Sigmoid colon (tissue), 7 donors: ENCODE data around the gene RNF212. TPM values are rescaled to one million over a fixed set of nuclear protein-coding genes. Genes with fewer than 3 reads are reported as not detected.
"Not testable (repeated sequence)": the region's sequence is repeated elsewhere in the genome, so short reads cannot be mapped to it uniquely, and the experiment has no call there.

Experiments
- DNase-seq: peaks from one replicate; pipeline ENCODE4 v3.0.0-alpha.2; 2019
- H3K27ac ChIP-seq, 4 donors: fragments of 200-600 bp; sonication (generic); one replicate each; pipeline ENCODE4 v1.5.1; 2016 to 2019; ENCODE audit warnings: mild to moderate bottlenecking in 1 of 4
- H3K27me3 ChIP-seq, 3 donors: fragments of 200-600 bp; sonication (generic); one replicate each; pipeline ENCODE4 v1.5.1; 2019; ENCODE audit warnings: mild to moderate bottlenecking in 1 of 3
- H3K36me3 ChIP-seq, 4 donors: fragments of 200-600 bp; sonication (generic); one replicate each; pipeline ENCODE4 v1.5.1; 2016 to 2019
- H3K4me1 ChIP-seq, 4 donors: fragments of 200-600 bp; sonication (generic); one replicate each; pipeline ENCODE4 v1.5.1; 2017 to 2019
- H3K4me3 ChIP-seq, 4 donors: fragments of 200-600 bp; sonication (generic); one replicate each; pipeline ENCODE4 v1.5.1; 2017 to 2019; ENCODE audit warnings: mild to moderate bottlenecking in 2 of 4, moderate library complexity in 1 of 4
- H3K9me3 ChIP-seq, 4 donors: fragments of 200-600 bp in 3 of 4; sonication (generic) in 3 of 4; one replicate each; pipeline versions ENCODE4 v1.5.1 to v1.6.1; 2013 to 2019
- EP300 ChIP-seq, 4 donors: sonication (generic); formaldehyde crosslinking; IDR thresholded peaks; one replicate each; pipeline ENCODE4 v1.6.1; 2017; ENCODE audit warnings: antibody characterized with exemption in 4 of 4
- POLR2A ChIP-seq, 2 donors: fragments of 450-650 bp; IDR thresholded peaks; one replicate each; pipeline ENCODE4 v1.6.1; 2016; ENCODE audit warnings: antibody characterized with exemption in 2 of 2, mild to moderate bottlenecking in 2 of 2, moderate library complexity in 2 of 2
- POLR2AphosphoS5 ChIP-seq, 4 donors: sonication (generic); formaldehyde crosslinking; IDR thresholded peaks; one replicate each; pipeline ENCODE4 v1.6.1; 2017; ENCODE audit warnings: antibody characterized with exemption in 4 of 4
- WGBS, 2 donors: extraction: QIAGEN DNeasy Blood & Tissue Kit; methylation state at CpG; one replicate each; pipeline ENCODE4 v1.1.7; 2013; 5-methylcytosine and 5-hydroxymethylcytosine counted together
- intact Hi-C: fragments of 100-400 bp; cut with DNase I; formaldehyde crosslinking; loops from one replicate; pipeline ENCODE4 v1.15.1; 2023
- polyA plus RNA-seq, 3 donors: library from polyadenylated mRNA; stranded (reverse); fragments of 200-250 nt; gene quantifications; one replicate each; pipeline ENCODE4 v1.2.3, GENCODE V29; 2013
- total RNA-seq, 4 donors: library from RNA; depleted of rRNA; stranded (reverse); fragments of >200 nt; gene quantifications; one replicate each; pipeline ENCODE4 v1.1.0, GENCODE V29; 2016
- TF ChIP-seq, protein P1 (sequence below), 4 experiments: fragments of 450-650 bp in 3 of 4; fragments of 200-600 bp in 1 of 4; IDR thresholded peaks; one replicate each; pipeline ENCODE4 v1.5.1; 2016 to 2019; ENCODE audit warnings: antibody characterized with exemption in 4 of 4, mild to moderate bottlenecking in 3 of 4, moderate library complexity in 2 of 4
- donor health status: healthy with polysubstance abuse.
- donor health status: Bipolar disorder and iron deficiency.
- donor health status: healthy.

The RNF212 gene
- total and polyA plus RNA-seq, 7 donors: 0.60 to 12.8 (median 4.0) TPM; not detected in 1

DNA sequence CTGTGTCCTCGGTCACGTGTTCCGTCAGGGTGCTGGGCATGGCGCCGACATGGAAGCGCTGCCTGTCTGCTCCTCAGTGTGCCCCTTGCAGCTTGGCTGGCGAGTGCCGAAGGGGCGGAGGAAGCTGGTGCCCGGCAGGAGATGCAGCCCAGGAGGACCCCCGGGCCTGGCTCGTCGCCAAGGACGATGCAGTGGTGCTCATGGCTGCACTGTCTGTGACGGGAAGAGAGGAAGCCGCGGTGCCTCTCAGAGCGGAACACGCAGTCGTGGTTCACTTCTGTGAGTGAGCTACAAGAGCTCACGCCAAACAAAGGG lies 63.8 kb downstream of the RNF212 start:
- no peak overlapping the region for H3K27ac ChIP-seq
- DNase-seq: peak; percentile 58
- no peaks in the 10 kb centered on the region for H3K9me3 ChIP-seq
- H3K4me3 ChIP-seq: no peak overlapping the region
- TF ChIP-seq POLR2AphosphoS5 (IDR thresholded peaks at IDR 0.05) (no peak), POLR2A (IDR thresholded peaks at IDR 0.05) (no peak), EP300 (IDR thresholded peaks at IDR 0.05) (no peak)
- TF ChIP-seq, protein P1, sequence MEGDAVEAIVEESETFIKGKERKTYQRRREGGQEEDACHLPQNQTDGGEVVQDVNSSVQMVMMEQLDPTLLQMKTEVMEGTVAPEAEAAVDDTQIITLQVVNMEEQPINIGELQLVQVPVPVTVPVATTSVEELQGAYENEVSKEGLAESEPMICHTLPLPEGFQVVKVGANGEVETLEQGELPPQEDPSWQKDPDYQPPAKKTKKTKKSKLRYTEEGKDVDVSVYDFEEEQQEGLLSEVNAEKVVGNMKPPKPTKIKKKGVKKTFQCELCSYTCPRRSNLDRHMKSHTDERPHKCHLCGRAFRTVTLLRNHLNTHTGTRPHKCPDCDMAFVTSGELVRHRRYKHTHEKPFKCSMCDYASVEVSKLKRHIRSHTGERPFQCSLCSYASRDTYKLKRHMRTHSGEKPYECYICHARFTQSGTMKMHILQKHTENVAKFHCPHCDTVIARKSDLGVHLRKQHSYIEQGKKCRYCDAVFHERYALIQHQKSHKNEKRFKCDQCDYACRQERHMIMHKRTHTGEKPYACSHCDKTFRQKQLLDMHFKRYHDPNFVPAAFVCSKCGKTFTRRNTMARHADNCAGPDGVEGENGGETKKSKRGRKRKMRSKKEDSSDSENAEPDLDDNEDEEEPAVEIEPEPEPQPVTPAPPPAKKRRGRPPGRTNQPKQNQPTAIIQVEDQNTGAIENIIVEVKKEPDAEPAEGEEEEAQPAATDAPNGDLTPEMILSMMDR (IDR thresholded peaks at IDR 0.05): no peak
- H3K36me3 ChIP-seq: no peaks in the 10 kb centered on the region
- H3K4me1 ChIP-seq: peaks cover 0 to 29% (median 20%) of the 10 kb centered on the region in 4 donors
- peaks cover 12 to 85% (median 53%) of the 10 kb centered on the region in 3 donors for H3K27me3 ChIP-seq
- WGBS, 2 donors: 87 to 89% methylated on average over 21 of the region's 21 CpGs
- intact Hi-C loops: no loop called here

DNA sequence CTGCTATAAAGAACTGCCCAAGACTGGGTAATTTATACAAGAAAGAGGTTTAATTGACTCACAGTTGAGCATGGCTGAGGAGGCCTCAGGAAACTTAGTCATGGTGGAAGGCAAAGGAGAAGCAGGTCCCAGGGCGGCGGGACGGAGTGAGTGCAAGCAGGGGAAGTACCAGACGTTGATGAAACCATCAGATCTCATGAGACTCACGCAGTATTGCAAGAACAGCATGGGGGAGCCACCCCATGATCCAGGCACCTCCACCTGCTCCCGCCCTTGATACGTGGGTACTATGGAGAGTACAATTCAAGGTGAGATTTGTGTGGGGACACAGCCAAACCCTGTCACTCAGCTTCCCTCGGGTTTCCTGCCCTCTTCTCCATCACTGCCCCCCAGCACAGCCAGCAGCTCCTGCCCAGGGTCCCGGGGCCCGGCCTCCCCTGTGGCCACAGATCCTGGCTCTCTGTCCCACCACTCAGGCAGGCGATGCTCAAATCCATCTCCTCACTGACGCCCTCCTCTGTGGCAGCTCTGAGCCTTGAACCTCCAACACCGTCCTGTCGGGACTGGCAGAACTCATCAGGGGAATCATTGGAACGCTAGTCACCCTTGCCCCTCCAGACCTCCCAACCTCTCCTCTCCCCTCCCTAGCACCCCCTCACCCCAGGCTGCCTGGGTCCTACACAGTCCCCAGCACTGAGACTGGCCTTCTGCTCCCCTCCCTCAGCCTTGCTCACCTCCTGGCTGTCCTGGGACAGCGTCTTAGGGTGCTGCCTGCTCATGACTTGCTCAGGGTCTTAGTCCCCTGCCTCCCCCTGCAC lies 64.4 kb downstream of the RNF212 start:
- TF ChIP-seq, protein P1 (IDR thresholded peaks at IDR 0.05): no peak
- no peak for TF ChIP-seq POLR2AphosphoS5 (IDR thresholded peaks at IDR 0.05)
- TF ChIP-seq EP300 (IDR thresholded peaks at IDR 0.05): no peak
- TF ChIP-seq POLR2A (IDR thresholded peaks at IDR 0.05): no peak
- H3K4me1 ChIP-seq: peaks cover 2 to 30% (median 25%) of the 10 kb centered on the region in 4 donors
- H3K27me3 ChIP-seq: peaks cover 14 to 88% (median 57%) of the 10 kb centered on the region in 3 donors
- no peak overlapping the region for H3K4me3 ChIP-seq
- no peak overlapping the region for H3K27ac ChIP-seq
- no peaks in the 10 kb centered on the region for H3K9me3 ChIP-seq
- intact Hi-C loops: no loop called here
- 83 to 88% methylated on average over 16 of the region's 16 CpGs for WGBS, 2 donors
- H3K36me3 ChIP-seq: no peaks in the 10 kb centered on the region
- DNase-seq: peak; percentile 60

DNA sequence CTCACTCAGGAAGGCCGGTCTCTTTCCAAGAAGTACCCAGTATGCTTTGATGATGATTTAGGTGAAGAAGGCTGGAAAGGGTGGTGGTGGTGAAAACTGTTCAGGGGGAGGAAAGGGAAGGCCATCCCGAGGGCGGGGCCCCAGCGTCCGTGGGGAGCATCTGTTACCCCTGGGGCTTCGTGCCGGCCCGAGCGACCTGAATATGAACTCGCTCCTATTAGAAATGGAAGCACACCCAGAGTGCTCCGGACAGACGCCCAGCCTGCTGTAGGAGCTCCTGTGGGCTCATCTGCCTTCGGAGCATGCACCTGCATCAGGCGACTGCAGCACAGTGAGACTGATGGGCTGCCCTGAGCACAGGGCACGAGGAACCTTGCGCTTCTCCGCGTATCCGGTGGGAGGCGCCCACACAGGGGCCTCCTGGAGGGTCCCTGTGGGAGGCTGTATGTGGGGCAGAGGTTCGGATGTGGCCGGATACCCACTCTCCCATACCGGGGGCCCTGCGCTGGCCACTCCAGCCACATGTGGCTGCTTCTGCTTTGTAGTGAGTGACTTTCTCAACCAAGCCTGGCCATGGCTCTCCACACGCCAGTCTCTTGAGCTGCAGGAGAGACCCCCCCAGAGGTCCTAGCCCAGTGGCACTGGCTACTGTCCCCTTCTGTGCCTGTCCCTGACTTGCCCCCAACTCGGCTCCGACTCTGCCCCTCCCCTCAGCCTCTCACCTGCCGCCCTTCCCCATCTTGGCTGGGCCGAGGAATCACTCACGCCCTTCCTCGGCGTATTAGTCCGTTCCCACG lies 65.2 kb downstream of the RNF212 start:
- no peak for TF ChIP-seq POLR2AphosphoS5 (IDR thresholded peaks at IDR 0.05)
- TF ChIP-seq, protein P1 (IDR thresholded peaks at IDR 0.05): no peak
- no peak for TF ChIP-seq POLR2A (IDR thresholded peaks at IDR 0.05)
- TF ChIP-seq EP300 (IDR thresholded peaks at IDR 0.05): no peak
- Histone ChIP-seq H3K4me1 (peaks cover 4 to 34% (median 28%) of the 10 kb centered on the region in 4 donors), H3K4me3 (peak overlapping the region in 1 of 4 donors; percentile 21), H3K27me3 (peaks cover 14 to 88% (median 65%) of the 10 kb centered on the region in 3 donors), H3K9me3 (no peaks in the 10 kb centered on the region), H3K27ac (peak overlapping the region in 1 of 4 donors; percentile 27), H3K36me3 (no peaks in the 10 kb centered on the region)
- peak; percentile 61 for DNase-seq
- 59 to 82% methylated on average over 34 of the region's 34 CpGs for WGBS, 2 donors
- intact Hi-C loops: no loop called here

DNA sequence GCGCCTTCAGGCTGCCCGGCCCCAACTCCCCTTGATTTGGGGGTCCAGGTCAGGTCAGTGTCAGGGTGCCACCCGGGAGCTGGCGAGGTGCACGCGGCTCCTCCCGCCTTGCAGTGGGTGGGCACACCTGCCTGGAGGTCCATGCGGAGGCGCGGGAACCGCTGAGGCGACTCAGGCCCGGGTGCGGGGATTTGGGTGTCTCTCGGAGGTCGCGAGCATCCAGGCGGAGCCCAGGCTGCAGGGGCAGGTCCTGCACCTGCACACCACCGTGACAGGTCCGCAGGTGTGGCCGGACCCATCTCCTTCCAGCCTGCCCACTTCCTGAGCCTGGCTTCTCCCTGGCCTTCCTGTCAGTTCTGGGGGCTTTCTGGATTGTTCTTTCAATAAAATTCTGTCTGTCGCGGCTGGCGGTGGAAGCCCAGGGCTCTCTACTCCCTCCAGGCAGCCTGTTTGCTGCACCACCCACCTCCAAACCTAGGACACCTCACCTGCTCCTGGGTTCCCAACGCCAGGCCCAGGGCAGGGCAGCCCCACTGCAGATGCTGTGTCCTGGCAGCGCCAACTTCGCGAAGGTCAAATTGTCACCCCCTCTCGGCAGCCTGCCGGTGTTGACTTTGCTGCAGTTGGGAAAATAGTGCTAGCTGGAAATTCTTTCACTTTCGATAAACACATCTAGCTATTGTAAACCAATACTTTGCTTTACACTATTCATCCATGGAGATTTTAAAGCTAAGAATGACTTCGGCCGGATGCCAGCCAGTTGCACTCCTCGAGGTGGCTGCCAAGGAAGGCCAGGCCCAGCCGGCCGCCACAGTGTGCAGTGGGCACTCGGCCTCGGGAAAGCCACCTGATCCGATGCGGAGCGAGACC lies 66.0 kb downstream of the RNF212 start:
- Histone ChIP-seq H3K36me3 (no peaks in the 10 kb centered on the region), H3K4me3 (peak overlapping the region in 3 of 4 donors; percentile 13 to 21 (median 15)), H3K27ac (peak overlapping the region in 2 of 4 donors; percentile 27 to 39), H3K27me3 (peaks cover 14 to 82% (median 61%) of the 10 kb centered on the region in 3 donors), H3K9me3 (no peaks in the 10 kb centered on the region), H3K4me1 (peaks cover 4 to 31% (median 25%) of the 10 kb centered on the region in 4 donors)
- TF ChIP-seq EP300 (IDR thresholded peaks at IDR 0.05) (no peak), POLR2A (IDR thresholded peaks at IDR 0.05) (no peak), POLR2AphosphoS5 (IDR thresholded peaks at IDR 0.05) (no peak)
- TF ChIP-seq, protein P1 (IDR thresholded peaks at IDR 0.05): no peak
- intact Hi-C loops: no loop called here
- 14 to 54% methylated on average over 41 of the region's 41 CpGs for whole genome bisulfite sequencing, 2 donors
- peak; percentile 67 for DNase-seq

DNA sequence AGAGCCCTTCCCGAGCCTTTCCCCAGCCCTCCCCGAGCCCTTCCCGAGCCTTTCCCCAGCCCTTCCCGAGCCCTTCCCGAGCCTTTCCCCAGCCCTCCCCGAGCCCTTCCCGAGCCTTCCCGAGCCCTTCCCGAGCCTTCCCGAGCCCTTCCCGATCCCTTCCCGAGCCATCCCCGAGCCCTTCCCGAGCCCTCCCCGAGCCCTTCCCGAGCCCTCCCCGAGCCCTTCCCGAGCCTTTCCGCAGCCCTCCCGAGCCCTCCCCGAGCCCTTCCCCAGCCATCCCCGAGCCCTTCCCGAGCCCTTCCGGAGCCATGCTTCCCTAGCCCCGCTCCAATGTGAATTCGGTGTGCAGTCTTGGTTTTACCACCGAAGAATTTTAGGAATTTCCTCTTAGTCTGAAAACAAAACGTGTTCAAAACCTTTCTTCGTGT lies 66.8 kb downstream of the RNF212 start:
- Histone ChIP-seq H3K27me3 (peaks cover 15 to 81% (median 53%) of the 10 kb centered on the region in 3 donors), H3K27ac (peak overlapping the region in 2 of 4 donors; percentile 27 to 39), H3K4me3 (peak overlapping the region in 3 of 4 donors; percentile 13 to 21 (median 15)), H3K4me1 (peaks cover 4 to 35% (median 31%) of the 10 kb centered on the region in 4 donors)
- peak; percentile 87 for DNase-seq
- H3K36me3 ChIP-seq, H3K9me3 ChIP-seq, intact Hi-C loops: not testable (repeated sequence)
- 11 to 22% methylated on average over 29 of the region's 29 CpGs for WGBS, 2 donors
